NCI-H748 treated with DMSO at 0.1 percent for 48 hours (cell line): ENCODE results near the gene GPR176.
A peak's percentile ranks its signal among the peaks of the same experiment; 100 is the strongest.
"Not testable (repeated sequence)": the region's sequence is repeated elsewhere in the genome, so short reads cannot be mapped to it uniquely, and the experiment has no call there.

ENCODE experiments used
- DNase-seq: peaks from one replicate; lab custom pipeline; 2025; lab: John Stamatoyannopoulos, UW

GPR176 gene

DNA sequence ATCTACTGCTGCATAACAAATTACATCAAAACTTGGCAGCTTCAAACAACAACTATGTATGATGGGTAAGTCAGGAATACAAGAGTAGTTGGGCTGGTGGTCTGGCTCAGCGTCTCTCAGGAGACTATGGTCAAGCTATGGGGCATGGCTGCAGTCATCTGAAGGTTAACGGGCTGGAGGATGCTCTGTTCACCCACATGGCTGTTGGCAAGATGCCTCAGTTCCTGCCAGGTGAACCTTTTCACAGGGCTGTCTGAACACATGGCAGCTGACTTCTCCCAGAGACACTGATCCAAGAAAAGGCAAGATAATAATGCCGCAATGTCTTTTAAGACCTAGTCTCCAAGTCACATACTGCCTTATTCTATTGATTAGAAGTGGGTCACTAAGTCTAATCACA, 63.7 kb downstream of the GPR176 start:
- no peak for DNase-seq

DNA sequence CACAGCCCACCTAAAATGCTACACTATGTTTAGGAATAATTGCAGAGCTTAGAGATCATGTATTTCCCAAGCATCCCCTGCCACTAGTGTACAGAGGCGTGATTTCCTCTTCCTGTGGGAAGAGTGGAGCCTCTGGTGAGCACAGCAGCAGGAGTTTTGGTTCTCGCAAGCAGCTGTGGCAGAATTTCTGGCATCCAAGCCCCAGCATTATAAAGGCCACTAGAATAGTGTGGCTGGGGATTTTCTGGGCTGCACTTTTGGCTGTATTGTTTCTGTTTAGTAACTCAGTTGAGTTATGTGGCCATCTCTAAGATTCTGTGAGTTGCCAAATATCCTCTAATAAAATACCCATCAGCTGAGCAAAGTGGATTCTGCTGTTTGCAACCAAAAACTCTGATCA, 64.7 kb downstream of the GPR176 start:
- no peak for DNase-seq

DNA sequence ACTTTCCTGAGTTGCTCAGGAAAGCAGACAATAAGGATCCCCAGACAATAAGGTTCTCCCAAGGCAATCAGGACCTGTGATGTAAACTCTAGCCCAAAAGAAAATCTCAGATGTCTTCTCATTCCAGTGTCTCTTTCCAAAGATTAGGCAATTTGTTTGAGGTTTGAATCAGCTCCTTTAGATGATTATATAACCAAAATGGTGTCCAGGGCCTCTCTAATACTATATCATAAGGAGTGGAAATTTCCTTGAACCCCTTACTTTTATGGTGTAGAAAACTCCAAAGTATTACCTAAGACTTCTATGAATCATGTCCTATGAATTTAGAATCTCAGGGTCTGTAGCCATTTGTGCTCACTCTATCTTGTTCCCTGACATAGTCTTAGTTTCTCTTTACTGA, 65.9 kb downstream of the GPR176 start:
- no peak for DNase-seq

DNA sequence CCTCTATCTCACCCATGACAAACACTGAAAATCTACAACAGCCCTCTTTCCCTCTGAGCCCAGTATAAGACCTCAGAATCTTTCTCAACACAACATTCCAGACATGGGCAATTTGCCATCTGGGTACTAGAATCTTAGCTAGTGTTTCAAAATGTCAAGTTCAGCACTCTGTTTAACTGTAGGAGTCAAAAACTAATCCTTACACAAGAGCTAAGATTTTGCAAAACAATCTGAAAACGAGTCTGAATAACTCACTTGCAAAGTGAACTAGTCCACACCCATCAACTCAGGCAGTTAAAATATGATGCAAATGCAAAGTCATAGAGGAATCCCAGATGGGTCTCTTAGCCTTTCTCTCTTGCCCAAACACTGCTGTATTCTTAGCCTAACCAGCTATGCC, 67.8 kb downstream of the GPR176 start:
- DNase-seq = no peak

DNA sequence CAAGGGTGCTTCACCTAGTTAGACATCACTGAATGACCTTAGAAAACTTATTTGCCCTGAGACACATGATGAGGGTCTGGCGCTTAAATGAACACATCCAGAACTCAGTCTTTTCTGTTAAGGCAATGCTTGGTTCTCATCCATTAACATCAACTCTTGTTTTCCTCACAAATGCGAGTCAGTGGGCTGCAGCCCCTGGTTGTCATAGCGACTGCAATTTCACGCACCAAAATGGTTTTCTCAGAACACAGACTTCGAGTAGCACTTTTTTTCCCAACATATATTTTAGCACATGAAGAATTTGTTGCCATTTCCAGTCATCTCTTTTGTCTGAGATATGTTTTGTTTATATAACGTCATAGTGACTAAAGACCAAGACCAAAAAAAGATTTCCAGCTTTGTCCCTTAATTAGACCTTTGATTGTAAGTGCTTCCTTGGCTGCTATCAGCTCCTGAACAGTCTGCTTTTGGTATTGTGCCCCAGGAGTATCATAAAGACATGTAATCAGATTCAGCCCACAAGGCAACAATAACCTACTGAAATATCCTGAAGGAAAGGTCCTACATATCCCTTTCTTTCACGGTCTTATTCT, 68.5 kb downstream of the GPR176 start:
- DNase-seq = no peak

DNA sequence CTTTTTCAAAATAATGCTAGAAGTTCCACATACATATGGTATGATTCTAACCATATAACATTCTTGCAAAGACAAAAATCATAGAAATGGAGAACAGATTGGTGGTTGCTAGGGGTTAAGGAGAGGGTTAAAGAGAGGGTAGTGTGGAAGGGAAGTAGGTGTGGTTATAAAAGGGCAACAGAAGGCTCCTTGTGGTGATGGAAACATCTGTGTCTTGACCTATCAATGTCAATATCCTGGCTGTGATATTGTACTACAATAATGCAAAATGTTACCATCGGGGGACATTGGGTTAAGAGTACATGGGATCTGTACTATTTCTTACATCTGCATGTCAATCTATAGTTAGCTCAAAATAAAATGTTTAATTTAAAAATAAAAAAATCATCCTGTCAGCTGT, 69.6 kb downstream of the GPR176 start:
- DNase-seq = no peak

DNA sequence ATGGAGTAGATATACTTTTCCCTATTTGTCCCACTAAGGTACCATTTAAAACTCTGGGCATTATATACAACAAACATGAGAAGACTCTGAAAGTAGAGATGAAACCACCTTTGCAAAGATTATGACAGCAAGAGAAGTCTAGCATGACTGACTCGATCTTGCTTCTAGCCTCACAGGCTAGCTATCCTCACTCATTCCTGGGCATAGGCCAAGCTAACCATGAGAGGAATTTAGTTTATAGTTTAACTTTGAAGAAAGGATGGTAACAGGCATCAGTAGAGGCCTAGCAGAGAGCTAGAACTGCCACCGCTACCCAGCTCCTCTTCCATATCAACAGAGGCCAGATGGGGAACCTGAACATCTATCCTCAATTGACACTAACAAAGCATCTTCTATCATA, 74.0 kb downstream of the GPR176 start:
- no peak for DNase-seq

DNA sequence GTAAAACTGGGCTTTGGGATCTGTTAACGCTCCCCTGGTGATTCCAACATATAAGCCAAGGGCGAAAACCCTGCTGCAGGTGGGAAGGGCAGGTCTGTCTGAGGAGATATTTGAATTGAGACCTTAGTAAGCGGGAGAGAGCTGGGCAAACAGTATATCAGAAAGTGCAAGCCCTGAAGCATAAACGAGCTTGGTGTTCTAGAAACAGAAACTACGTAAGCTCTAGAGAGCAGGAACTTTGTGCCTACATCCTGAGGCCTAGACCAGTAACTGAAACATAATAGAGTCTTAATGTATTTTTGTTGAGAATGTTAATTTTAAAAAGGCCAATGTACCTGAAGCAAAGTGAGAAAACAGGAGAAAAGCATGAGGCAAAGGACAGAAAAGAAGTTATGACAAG, 74.5 kb downstream of the GPR176 start:
- no peak for DNase-seq

DNA sequence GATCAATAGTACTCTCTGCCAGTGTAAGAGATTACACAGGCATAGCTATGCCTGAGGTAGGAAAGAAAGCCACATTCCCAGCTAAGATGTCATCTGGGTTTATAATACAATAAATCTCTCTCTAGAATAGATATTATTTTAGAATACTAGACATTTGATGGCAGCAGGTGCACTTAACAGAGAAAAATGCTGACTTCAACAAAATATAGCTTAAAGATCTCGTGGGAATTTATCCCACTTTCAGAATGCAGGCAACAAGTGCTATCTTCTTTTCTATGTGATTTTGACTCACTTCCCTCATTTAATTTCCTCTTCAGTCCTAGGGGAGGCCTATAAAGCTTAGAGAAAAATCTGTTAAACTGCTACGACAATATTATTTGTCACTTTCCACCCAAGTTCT, 76.5 kb downstream of the GPR176 start:
- DNase-seq = no peak

DNA sequence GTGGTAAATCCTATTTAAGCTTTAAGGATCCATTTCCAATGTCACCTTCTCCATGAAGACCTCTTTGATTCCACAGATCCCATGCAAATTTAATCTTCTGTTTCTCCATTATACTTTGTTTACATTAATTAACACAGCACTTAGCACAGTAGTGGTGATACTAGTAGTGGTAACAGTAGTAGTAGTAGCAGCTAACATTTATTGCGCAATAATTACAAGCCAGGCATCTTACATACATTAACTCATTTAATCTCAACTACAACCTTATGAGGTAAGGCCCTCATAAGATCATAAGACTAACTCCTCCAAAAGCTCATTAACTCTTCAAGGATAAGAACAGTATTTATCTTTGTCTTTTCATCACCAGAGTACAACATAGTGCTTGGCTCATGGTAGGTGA, 82.6 kb downstream of the GPR176 start:
- DNase-seq = no peak

DNA sequence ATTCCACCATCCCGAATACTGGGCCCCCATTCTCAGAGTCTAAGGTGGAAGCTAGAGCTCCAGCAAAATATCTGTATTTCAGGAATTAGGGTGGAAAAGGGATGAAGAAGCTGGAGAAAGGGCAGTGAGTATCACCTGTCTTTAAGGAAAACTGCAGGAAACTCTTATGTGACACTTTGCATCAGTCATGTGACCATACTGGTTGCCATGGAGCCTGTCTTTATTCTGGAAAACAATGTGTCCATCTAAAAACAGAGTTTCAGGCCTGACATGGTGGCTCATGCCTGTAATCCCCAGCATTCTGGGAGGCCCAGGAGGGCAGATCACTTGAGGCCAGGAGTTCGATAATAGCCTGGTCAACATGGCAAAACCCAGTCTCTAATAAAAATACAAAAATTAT, 84.5 kb downstream of the GPR176 start:
- no peak for DNase-seq

DNA sequence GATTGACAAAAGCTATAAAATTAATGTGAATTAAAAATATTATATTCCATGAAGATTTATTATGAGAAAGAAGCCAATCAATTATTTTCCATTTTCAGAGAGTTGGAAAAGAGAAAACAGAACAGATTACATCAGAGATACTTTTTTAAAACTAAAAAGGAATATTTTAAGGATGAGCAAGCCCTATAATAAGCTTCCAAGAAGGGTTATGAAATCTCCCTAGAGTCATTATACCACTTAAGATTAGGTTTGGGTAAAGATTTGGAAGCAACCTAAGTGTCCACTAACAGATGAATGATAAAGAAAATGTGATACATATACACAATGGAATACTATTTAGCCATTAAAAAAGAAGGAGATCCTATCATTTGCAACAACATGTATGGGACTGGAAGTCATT, 85.8 kb downstream of the GPR176 start:
- DNase-seq = no peak

DNA sequence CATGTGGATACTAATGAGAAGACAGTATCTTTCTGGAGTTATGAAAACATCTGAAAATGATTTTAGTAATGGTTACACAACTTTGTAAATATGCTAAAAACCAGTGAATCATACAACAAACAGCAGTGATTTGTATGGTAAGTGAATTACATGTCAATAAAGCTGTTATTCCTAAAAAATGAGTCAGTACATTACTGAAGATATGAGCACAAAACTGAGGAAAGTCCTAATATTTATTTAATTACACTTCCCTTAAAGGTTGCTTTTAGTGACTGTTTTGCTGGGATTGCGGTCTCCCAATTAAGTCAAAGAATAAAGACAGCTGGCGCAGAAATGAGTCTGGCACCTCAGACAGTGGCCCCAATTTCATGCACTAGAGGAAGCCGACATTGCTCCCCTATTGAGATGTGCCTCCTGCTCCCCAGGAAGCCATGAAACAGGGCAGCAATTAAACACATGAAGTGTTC, 86.5 kb downstream of the GPR176 start:
- DNase-seq = peak; percentile 67

DNA sequence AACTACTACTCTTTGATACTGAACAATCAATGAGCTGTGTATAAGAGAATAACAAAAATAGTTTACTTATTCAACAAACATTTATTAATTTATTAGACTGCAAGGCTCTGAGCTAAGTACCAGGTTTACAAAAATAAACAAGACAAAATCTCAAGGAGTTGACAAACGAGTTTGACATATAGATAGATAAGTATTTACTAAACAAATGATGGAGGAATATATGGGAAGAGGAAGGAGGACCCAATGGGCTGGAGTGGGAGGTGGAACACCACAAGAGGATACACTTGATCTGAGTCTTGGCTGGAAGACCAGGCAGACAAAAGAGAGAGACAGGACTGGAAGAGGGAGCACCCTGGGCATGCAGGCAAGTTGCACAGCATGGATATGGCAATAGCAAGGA, 89.9 kb downstream of the GPR176 start:
- no peak for DNase-seq

DNA sequence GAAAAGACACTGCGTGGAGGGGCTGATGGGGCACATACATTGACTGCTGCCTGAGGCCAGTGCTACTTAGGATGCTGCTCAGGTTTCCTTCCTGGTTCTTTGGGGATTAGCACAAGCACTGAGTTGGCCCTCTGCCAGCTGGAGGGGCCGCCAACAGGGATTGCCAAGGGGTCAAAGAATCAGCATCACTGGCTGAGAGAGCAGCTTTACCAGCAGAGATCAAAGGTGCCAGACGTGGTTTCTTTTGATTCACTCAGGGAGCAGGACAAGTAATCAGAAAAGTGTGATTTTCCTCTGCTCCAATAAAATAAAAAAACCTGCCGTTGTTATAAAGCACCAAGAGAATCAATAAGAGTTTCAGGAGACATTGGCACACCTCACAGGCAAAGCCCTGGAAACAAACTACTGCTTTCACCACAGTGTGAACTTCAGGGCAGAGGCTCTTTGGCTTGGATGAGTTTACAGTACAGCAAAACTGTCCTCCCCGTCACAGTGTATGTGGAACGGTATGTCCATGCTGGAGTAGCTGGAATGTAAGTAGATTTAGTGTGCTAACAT, 91.6 kb downstream of the GPR176 start:
- no peak for DNase-seq

DNA sequence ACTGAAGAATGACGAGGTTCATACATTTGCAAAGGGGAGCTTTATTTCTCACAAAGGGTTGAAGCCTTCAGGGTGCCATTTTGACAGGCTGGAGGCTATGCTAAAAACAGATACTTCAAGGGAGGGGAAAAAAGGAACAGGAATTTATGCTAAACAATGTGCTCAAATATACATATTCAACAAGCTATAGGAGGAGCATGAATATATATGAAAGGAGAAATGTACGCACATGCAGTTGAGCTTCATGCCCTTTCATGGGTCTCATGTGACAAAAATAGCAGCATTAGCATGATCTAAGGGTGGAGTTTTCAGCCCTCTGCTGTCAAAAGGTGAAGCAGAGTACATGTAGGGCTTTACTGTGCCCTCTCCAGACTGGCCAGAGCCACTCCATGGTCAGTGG, 93.1 kb downstream of the GPR176 start:
- no peak for DNase-seq

DNA sequence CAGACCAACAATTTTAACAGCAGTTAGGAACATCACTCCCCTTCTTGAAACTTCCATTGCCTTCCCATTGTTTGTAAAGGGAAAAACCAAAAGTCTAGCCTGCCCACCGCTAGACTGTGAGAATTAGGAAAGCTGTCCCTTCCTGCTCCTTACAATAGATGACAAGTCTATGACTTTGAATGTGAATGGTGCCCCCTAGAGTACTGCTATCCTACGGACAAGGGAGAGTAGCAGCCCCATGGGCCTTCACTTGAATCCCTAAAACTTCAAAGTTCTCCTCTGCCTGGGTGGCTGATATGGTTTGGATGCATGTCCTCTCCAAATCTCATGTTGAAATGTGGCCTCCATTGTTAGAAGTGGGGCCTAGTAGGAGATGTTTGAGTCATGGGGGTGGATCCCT, 96.4 kb downstream of the GPR176 start:
- DNase-seq = no peak

DNA sequence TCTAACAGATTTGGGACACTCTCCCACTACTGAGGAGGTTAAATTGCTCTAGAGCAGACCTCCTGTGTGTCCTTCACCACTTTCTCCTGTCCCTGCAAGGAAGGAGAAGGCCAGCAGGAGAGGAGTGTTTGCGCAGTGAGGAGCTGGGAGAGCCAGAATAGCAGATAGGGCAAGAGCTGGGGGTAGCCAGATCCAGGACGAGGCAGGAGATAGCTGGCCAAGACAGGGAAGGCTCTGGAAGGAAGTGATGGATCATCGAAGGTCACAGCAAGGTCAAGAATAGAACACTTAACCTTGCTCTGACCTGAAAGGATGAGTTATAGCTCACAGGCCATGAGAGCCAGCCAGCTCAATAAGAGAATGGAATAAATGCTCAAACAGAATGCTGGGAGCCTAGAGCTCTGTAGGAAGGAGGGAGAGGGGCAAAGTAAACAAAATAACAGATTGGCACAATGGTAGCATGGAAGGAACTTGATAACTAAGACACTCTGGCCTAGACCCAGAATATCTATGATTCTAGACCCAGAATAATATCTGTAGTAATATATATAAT, 99.9 kb downstream of the GPR176 start:
- no peak for DNase-seq

DNA sequence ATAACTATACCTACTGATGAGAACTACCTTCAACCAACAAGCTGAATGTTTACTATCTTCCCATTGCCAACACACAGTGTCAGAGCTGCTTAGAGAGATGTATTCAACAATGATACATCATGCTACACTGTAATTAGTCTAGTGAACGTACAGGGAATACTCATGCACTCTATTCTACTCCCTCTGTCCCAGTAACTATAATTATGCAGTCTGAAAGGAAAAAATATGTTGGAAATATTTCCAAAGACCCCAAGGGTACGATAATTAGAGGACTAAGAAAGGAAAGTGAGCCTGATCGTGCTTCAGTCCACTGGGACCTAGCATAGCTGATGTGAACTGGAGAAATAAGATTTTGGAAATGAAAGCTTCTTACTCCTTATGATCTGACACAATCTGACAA, 100.5 kb downstream of the GPR176 start:
- DNase-seq = no peak

DNA sequence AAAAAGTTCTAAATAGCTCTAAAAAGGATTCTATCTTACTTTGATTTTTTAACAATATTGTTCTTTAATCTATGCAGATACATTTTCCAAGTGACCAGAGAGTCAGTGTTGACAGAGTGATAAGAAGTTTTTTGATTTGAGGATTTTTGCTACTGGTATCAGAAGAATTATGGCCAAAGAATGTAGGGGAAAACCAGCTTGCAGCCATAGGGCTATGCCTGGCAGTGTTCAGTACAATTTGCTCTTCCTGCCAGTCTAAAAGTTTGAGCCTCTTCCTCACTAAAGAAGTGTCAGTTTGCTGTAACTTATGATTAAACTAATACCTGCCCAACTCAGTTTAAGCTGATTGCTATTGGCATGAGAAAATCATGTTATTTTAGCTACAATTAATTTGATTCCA, 102.2 kb downstream of the GPR176 start:
- no peak for DNase-seq

DNA sequence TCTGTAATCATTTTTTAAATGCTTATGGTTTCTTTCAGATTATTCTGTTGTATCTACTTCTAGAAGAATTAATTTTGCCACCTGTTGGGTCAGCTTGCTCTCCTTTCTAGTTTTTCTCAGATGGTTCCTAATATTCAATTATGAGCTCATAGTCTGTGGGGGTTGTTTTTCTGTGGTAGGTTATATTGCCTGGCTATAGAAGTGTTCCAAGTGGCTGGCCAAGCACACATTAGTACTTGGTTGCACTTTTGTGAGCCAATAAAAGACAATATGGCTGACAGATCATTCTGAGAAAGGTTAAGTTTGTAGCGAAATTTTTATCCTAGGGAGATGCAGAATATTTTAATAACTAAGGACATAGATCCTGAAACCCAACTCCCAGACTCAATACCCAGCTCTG, 105.6 kb downstream of the GPR176 start:
- DNase-seq = no peak

DNA sequence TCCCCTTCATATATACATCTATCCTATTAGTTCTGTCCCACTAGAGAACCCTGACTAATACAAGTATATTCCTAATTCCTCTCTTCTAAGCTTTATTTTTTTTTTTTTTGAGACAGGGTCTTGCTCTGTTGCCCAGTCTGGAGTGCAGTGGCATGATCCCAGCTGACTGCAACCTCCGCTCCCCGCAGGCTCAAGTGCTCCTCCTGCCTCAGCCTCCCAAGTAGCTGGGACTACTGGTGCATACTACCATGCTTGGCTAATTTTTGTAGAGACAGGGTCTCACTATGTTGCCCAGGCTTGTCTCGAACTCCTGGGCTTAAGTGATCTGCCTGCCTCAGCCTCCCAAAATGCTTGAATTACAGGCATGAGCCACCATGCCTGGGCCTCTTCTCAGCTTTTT, 107.4 kb downstream of the GPR176 start:
- not testable (repeated sequence) for DNase-seq

DNA sequence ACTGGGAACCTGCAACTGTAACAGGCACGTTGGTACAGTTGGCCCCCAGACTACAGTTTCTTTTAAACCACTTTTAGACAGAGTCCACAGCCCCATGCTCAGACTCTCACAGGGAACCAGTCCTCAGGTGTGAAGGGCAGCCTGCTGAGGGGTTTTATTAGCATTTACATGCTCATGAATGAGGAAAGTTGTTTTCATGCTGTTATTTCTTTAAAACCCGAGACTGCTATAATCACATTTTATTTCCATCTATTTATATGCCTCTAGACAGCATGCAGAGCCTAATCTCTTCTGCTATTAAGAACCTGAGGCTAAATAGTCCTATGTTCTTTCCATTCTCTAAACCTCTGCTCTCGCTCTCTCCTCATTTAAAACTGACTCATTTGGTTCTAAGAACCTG, 111.2 kb downstream of the GPR176 start:
- no peak for DNase-seq

DNA sequence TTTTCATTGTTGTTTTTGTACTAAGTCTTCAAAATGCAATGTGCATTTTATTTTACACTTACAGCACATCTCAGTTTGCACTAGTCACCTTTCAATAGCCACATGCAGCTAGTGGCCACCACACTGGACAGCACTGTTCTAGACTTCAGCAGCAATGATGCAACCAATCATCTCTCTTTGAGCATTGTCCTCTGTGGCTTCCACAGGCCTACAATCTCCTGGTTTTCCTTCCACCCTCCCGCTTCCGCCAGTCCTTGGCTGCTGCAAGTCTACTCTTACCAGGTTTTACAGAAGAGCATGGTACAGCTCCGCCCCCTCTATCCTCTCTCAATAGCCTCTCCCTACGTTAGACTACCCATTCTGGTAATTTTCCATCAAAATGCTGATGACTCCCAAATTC, 112.3 kb downstream of the GPR176 start:
- no peak for DNase-seq
